Occipital lobe (tissue), 2 donors: ENCODE data around the gene FILIP1L. TPM values are rescaled to one million over a fixed set of nuclear protein-coding genes. Genes with fewer than 3 reads are reported as not detected.
"Not testable (repeated sequence)": the region's sequence is repeated elsewhere in the genome, so short reads cannot be mapped to it uniquely, and the experiment has no call there.

Experiments used
- DNase-seq: peaks from one replicate; lab custom pipeline; 2025; lab: John Stamatoyannopoulos, UW
- total RNA-seq: library from RNA; depleted of rRNA; stranded (reverse); fragments of >200 nt; gene quantifications from one replicate; pipeline ENCODE4 v1.2.3, GENCODE V29; 2014

Gene FILIP1L
- total RNA-seq, 1 donor from 2014 or later, result 1.2 TPM

- DNase-seq, result no peak
Observed at GRCh38 chr3:100075851-100076730, 38.2 kb downstream of the FILIP1L start.

GRCh38 chr3:100075196-100075595, 39.1 kb downstream of the FILIP1L start:
- no peak for DNase-seq

GRCh38 chr3:100073714-100074307, 40.5 kb downstream of the FILIP1L start:
- no peak for DNase-seq

- DNase-seq, result no peak
Observed at GRCh38 chr3:100073049-100073713, 41.1 kb downstream of the FILIP1L start.

GRCh38 chr3:100072326-100073048, 41.8 kb downstream of the FILIP1L start:
- DNase-seq, result no peak

GRCh38 chr3:100069472-100069871, 44.8 kb downstream of the FILIP1L start:
- DNase-seq, result no peak

- no peak for DNase-seq
Observed at GRCh38 chr3:100068826-100069225, 45.5 kb downstream of the FILIP1L start.

GRCh38 chr3:100067589-100067988, 46.7 kb downstream of the FILIP1L start:
- no peak for DNase-seq

GRCh38 chr3:100063929-100064461, 50.3 kb downstream of the FILIP1L start:
- no peak for DNase-seq

- DNase-seq, result no peak
Observed at GRCh38 chr3:100062665-100063064, 51.6 kb downstream of the FILIP1L start.

GRCh38 chr3:100060685-100061484, 53.4 kb downstream of the FILIP1L start:
- no peak for DNase-seq

GRCh38 chr3:100059472-100059871, 54.8 kb downstream of the FILIP1L start:
- DNase-seq, result no peak

GRCh38 chr3:100057716-100058575, 56.4 kb downstream of the FILIP1L start:
- no peak for DNase-seq

GRCh38 chr3:100053951-100054620, 60.2 kb downstream of the FILIP1L start:
- DNase-seq, result no peak

- DNase-seq, result not testable (repeated sequence)
Observed at GRCh38 chr3:100051513-100051912, 62.8 kb downstream of the FILIP1L start.

- DNase-seq, result no peak
Observed at GRCh38 chr3:100048248-100048647, 66.1 kb downstream of the FILIP1L start.

GRCh38 chr3:100047455-100048141, 66.7 kb downstream of the FILIP1L start:
- DNase-seq, result no peak

- DNase-seq, result no peak
Observed at GRCh38 chr3:100046986-100047385, 67.3 kb downstream of the FILIP1L start.
